Renal pelvis (tissue), 4 donors: ENCODE data around the gene MIDN. TPM values are rescaled to one million over a fixed set of nuclear protein-coding genes. Genes with fewer than 3 reads are reported as not detected.

ENCODE experiments used
- DNase-seq: peaks from one replicate; pipeline ENCODE4 v3.0.0-alpha.2; 2013
- polyA plus RNA-seq, 3 donors: library from polyadenylated mRNA; unstranded; fragments of 120-200 nt; gene quantifications; one replicate each; pipeline ENCODE4 v1.2.1, GENCODE V29; 2013; ENCODE audit not compliant: insufficient read length in 3 of 3

Gene MIDN
- polyA plus RNA-seq, 3 donors, result 66.2 to 74.7 (median 68.1) TPM

- no peak for DNase-seq
These were observed 17.4 kb upstream of the MIDN start for GRCh38 chr19:1230783-1231489.

DNA sequence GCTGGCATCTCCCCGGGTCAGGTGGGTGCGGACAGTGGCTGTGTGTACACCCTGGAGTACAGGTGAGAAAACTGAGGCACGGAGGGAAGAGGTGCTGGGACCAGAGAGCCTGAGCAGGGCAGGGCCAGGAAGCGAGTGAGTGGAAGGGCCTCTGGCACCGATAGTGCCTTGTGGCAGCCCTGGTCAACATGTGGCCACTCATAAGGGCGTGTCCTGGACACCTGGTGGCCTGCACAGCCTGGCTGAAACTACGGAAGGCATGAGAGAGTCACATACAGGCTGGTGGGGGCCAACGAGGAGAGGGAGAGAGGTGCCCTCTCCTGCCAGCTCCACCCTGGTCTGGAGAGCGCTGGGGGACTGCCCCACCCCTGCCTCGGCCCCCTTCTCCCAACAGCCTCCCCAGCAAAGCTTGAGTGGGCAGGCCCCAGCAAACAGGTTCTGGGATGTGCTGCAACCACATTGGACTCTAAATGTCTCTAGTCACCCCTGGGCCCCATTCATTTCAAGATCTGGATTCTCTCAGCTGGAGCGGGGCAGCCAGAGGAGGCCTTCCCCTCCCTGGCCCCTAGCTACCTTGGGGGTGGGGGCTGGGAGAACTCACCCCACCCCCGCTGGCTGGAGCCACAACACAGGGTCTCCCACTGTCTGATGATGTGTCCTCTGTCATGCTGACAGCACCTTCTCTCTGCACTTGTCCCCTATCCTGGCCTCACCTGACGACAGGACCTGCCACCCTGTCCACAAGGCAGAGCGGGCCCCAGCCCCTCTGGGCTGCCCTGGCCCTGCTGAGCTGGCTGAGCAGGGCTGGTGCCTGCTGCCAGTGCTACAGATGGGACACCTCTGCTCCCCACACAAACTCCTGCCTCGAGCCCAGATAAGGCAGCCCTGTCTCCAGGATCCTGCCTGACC, 16.4 kb upstream of the MIDN start:
- no peak for DNase-seq

DNA sequence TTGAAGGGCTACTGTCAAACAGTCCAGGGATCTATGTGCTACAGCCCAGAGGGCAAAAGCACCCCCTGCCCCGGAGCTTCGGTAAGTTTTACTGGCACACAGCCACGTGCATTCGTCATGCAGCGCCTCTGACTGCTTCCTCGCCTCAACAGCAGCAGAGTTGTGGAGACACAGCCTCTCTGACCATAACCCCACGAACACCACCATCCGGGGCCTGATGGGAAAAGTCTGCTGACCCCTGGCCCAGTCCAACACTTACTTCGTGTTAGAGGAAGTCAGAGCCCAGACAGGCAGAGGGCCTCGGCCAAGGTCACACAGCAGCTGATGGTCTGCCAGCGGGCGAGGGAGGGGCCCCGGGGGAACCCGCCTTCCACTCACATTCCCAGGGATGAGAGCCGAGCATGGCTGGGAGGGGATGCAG, 15.7 kb upstream of the MIDN start:
- no peak for DNase-seq

GRCh38 chr19:1233115-1233667, 15.2 kb upstream of the MIDN start:
- no peak for DNase-seq

DNA sequence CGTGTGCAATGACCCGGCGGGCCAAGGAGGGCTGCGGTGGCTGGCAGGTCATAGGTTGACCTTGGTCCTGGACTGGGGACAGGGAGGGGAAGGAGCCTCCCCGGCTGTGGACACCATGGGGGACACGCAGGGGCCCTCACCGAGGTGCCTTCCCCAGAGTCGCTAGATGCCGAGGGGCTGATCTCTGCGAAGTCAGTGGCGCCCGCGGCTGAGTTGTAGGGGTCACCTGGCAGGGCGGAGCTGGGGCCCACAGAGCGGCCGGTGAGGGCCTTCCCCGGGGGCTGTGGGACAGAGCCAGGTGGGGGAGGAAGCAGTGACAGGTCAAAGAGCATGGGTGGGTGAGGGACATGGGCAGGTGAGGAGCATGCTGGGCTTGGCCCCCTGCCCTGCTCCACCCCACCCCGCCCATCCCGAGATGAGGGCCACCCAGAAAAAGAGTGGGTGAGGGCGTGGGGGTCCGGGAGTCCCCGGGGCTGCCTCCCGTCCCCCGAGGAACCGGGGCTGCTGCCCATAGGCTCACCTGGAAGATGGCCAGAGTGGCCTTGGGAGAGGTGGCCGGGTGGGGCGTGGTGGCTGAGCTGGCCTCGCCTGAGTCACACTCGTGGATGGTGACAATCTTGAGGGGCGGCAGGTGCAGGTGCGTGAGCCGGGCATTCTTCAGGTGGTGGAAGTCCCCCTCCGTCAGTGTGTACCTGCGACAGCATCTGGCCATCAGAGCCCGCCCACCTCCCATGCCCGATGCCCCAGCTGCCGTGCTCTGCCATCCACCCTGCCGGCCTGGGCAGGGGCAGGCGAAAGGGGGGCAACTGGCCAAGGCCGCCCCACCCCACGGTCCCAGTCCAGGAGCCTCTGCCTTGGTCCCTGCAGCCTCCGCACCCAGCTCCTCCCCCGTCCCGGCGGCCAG, 14.1 kb upstream of the MIDN start:
- DNase-seq, result no peak

DNA sequence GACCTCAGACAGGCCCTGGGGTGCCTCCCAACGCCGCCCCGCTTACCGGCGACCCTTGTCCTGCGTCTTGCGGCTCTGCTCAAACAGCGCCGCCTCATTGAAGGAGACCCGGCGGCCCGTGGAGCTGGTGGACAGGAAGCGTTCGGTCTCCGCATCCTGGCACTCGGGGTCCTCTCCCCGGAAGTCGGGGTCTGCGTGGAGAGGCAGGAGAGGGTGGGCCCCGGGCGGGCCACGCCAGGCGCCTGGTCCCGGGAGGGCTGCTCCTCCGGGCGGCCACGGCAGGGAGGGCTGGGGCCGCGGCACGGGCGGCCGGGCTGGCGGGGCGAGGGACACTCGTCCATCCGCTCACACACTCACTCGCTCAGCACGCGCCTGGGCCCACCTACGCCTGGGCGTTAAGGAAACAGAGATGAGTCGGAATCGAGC, 13.4 kb upstream of the MIDN start:
- no peak for DNase-seq

DNA sequence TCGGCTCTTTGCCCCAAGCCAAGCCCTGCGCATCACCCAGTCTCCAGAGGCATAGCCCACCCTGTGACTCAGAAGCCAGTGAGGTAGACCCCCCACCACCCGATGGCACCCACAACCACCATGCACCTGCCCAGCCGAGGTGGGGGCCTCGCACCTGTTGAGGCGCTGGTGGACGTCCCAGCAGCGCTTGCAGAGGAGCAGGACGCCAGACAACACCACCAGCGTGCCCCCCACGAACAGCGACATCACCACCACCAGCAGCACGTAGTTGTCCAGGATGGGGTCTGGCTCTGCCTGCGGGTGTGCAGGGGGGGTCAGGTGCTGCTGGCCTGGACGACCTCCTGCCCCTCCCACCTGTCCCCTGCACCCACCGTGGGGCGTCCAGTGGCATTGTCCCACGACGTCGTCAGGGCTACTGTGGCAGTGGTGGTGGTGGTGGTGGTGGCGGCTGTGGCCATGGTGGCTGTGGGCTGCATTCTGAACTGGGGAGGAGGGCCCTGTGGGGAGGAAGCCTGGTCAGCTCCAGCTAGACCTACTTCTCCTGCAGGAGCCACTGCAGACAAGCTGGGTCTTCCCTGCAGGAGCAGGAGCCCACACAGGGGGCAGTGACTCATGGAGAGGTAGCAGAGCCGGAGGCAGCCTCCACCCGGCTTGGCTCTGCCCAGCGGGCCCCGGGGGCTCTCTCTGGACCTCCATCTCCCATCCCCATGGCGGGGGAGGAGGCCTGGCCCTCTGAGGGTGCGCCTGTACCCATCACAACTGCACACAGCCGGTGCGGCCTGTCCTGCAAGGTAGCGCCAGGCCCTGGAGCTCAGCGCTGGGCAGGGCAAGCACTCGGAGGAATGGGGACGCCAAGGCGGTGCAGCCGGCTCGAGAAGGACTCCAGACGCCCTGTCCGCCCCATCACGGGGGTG, 12.5 kb upstream of the MIDN start:
- no peak for DNase-seq

- no peak for DNase-seq
These were observed 11.8 kb upstream of the MIDN start for GRCh38 chr19:1236576-1236975.

GRCh38 chr19:1237027-1237659, 11.2 kb upstream of the MIDN start:
- no peak for DNase-seq

- DNase-seq, result no peak
These were observed 10.5 kb upstream of the MIDN start, which contains the start of gene CBARP for GRCh38 chr19:1237754-1238368. Gene CBARP (minus strand): TSS chr19:1238005. CDS start chr19:1236100, 1,905 bp downstream.

- no peak for DNase-seq
These were observed 9.7 kb upstream of the MIDN start for GRCh38 chr19:1238369-1239303.

- DNase-seq, result no peak
These were observed 9.0 kb upstream of the MIDN start for GRCh38 chr19:1239420-1239795.

GRCh38 chr19:1239796-1240737, 8.3 kb upstream of the MIDN start:
- DNase-seq, result peak; percentile 90

DNA sequence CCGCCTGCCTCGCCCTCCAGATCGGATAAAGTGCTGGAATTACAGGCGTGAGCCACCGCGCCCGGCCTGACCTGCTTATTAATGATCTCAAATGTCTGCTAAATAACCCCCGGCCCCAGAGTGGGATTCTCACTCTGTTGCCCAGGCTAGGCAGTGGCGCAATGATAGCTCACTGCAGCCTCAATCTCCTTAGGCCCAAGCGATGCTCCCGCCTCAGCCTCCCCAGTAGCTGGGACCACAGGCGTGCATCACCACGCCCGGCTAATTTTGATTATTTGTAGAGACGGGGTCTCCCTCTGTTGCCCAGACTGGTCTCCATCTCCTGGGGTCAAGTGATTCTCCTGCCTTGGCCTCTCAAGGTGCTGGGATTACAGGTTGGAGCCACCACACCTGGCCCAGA, 7.5 kb upstream of the MIDN start:
- no peak for DNase-seq

DNA sequence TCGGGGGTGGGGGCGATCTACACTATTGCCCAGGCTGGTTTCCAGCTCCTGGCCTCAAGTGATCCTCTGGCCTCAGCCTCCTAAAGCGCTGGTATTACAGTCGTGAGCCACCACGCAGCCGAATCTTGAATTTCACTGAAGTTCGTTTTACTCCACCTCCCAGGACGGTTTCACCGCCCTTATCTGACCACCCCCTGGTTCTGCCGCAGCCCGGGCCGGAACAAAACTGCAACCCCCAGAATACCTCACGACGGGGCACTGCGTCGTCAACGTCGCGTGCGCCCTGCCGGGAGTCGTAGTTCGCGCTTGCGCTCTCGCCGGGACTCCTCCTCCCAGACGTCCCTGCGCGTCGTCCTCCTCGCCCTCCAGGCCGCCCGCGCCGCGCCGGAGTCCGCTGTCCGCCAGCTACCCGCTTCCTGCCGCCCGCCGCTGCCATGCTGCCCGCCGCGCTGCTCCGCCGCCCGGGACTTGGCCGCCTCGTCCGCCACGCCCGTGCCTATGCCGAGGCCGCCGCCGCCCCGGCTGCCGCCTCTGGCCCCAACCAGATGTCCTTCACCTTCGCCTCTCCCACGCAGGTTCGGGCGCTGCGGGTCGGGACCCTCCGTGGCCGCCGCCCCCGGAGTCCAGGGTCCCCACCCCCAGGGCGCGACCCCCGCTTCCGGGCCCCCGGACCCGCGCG, 6.8 kb upstream of the MIDN start, which contains the start of gene ATP5F1D:
TSS of gene ATP5F1D (plus strand) at position 335 of the 679 bp plus-strand sequence. CDS start at position 435, 100 bp downstream.
- DNase-seq, result peak; percentile 91
